Body of pancreas (tissue), 4 donors: ENCODE data around the gene TCTN3. TPM values are rescaled to one million over a fixed set of nuclear protein-coding genes. Genes with fewer than 3 reads are reported as not detected.
"Not testable (repeated sequence)": the region's sequence is repeated elsewhere in the genome, so short reads cannot be mapped to it uniquely, and the experiment has no call there.

Experiments
- ATAC-seq: fragments of 150-250 bp; one replicate; pipeline ENCODE4 v1.9.1; 2016
- DNase-seq, 4 donors: peaks; one replicate each; pipeline ENCODE4 v3.0.0-alpha.2; 2019
- H3K27ac ChIP-seq, 4 donors: fragments of 200-600 bp; sonication (generic); 1 replicate in 3 of 4; 2 replicates in 1 of 4; pipeline versions ENCODE4 v1.5.1 to v1.6.1; 2016 to 2019; ENCODE audit warnings: mild to moderate bottlenecking in 1 of 4, mixed read lengths in 1 of 4, moderate library complexity in 1 of 4
- H3K27me3 ChIP-seq, 2 donors: fragments of 200-600 bp; sonication (generic); one replicate each; pipeline ENCODE4 v1.6.0; 2016; ENCODE audit warnings: mild to moderate bottlenecking in 1 of 2
- H3K36me3 ChIP-seq, 2 donors: fragments of 200-600 bp; sonication (generic); replicated peaks in 1 of 2; 2 replicates each; pipeline ENCODE4 v1.5.1; 2016; ENCODE audit warnings: low read depth in 2 of 2; ENCODE audit not compliant: insufficient read depth in 1 of 2
- H3K4me1 ChIP-seq: fragments of 200-600 bp; sonication (generic); one replicate; pipeline ENCODE4 v1.6.0; 2016
- H3K4me3 ChIP-seq, 2 donors: fragments of 200-600 bp; sonication (generic); 1 replicate in 1 of 2; 2 replicates in 1 of 2; pipeline ENCODE4 v1.5.1; 2016 to 2019
- H3K9me3 ChIP-seq, 3 donors: fragments of 200-600 bp; sonication (generic); 1 replicate in 2 of 3; 2 replicates in 1 of 3; pipeline ENCODE4 v1.5.1; 2016
- POLR2A ChIP-seq, 3 donors: fragments of 450-650 bp; IDR thresholded peaks; one replicate each; pipeline ENCODE4 v1.6.1; 2016; ENCODE audit warnings: antibody characterized with exemption in 3 of 3, mild to moderate bottlenecking in 2 of 3
- WGBS, 2 donors: methylation state at CpG; one replicate each; pipeline ENCODE4 v1.1.5; 2017; 5-methylcytosine and 5-hydroxymethylcytosine counted together
- intact Hi-C: fragments of 100-400 bp; cut with DNase I; formaldehyde crosslinking; loops from one replicate; pipeline ENCODE4 v1.15.1; 2023
- total RNA-seq, 2 donors: library from RNA; depleted of rRNA; stranded (reverse); fragments of >200 nt; gene quantifications; one replicate each; pipeline ENCODE4 v1.1.0, GENCODE V29; 2016
- TF ChIP-seq, protein P1 (sequence below), 7 experiments: fragments of 450-650 bp in 4 of 7; fragments of 200-600 bp in 3 of 7; sonication (generic) in 3 of 7; IDR thresholded peaks; one replicate each; pipeline ENCODE4 v1.5.1; 2016 to 2019; ENCODE audit warnings: antibody characterized with exemption in 7 of 7

Gene TCTN3
- total RNA-seq, 2 donors from 2014 or later, result 12.9 to 17.6 TPM

DNA sequence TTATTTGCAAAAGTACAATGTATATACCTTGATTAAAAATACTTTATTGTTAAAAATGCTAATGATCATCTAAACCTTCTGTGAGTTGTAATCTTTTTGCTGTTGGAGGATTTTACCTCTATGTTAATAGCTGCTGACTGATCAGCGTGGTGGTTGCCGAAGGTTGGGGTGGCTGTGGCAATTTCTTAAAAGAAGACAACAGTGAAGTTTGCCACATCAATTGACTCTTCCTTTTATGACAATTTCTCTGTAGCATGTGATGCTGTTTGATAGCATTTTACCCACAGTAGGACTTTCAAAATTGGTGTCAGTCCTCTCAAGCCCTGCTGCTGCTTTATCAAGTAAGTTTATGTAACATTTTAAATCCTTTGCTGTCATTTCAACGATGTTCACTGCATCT lies 45.3 kb upstream of the TCTN3 start:
- WGBS, 2 donors, result 79 to 85% methylated on average over 3 of the region's 3 CpGs
- no peaks in the 10 kb centered on the region for H3K36me3 ChIP-seq
- H3K4me1 ChIP-seq, result peaks cover 11% of the 10 kb centered on the region
- H3K9me3 ChIP-seq, result no peaks in the 10 kb centered on the region
- no peak for DNase-seq
- no peak overlapping the region for H3K4me3 ChIP-seq
- no peak for TF ChIP-seq POLR2A (IDR thresholded peaks at IDR 0.05)
- TF ChIP-seq, protein P1, sequence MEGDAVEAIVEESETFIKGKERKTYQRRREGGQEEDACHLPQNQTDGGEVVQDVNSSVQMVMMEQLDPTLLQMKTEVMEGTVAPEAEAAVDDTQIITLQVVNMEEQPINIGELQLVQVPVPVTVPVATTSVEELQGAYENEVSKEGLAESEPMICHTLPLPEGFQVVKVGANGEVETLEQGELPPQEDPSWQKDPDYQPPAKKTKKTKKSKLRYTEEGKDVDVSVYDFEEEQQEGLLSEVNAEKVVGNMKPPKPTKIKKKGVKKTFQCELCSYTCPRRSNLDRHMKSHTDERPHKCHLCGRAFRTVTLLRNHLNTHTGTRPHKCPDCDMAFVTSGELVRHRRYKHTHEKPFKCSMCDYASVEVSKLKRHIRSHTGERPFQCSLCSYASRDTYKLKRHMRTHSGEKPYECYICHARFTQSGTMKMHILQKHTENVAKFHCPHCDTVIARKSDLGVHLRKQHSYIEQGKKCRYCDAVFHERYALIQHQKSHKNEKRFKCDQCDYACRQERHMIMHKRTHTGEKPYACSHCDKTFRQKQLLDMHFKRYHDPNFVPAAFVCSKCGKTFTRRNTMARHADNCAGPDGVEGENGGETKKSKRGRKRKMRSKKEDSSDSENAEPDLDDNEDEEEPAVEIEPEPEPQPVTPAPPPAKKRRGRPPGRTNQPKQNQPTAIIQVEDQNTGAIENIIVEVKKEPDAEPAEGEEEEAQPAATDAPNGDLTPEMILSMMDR (IDR thresholded peaks at IDR 0.05), result no peak
- H3K27me3 ChIP-seq, result no peaks in the 10 kb centered on the region
- intact Hi-C loops, result no loop called here
- no peak overlapping the region for H3K27ac ChIP-seq
- ATAC-seq, result no peak

DNA sequence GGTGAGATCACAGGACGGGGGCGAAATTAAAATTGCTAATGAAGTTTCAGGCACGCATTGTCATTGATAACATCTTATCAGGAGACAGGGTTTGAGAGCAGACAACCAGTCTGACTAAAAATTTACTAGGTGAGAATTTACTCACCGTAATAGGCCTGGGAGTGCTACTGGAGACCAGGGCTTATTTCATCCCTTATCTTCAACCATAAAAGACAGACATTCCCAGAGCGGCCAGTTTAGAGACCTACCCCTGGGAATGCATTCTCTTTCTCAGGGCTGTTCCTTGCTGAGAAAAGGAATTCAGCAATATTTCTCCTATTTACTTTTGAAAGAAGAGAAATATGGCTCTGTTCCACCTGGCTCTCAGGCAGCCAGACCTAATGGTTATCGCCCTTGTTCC lies 39.2 kb upstream of the TCTN3 start:
- H3K27ac ChIP-seq, H3K36me3 ChIP-seq, H3K4me1 ChIP-seq, ATAC-seq, H3K27me3 ChIP-seq, DNase-seq, H3K4me3 ChIP-seq, H3K9me3 ChIP-seq, intact Hi-C loops: not testable (repeated sequence)
- WGBS, 2 donors, result 81 to 94% methylated on average over 6 of the region's 6 CpGs

DNA sequence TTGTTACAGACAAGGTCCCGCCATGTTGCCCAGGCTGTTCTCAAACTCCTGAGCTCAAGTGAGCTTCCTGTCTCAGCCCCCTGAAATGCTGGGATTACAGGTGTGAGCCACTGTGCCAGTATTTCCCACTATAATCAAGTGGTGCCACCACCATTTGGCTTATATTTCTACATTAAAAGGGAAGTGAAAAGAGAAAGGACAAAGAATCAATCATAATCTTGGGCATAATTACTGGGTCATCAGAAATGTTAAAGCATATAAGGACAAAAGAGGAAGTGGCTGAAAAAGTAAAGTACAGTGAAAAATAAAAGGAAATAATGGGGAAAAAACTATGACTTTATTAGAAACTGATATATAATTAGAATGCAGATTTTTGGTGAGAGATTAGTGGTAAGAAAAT lies 36.5 kb upstream of the TCTN3 start:
- no peak for ATAC-seq
- Histone ChIP-seq H3K36me3 (no peaks in the 10 kb centered on the region), H3K27ac (peak overlapping the region in 1 of 4 donors; percentile 28), H3K27me3 (no peaks in the 10 kb centered on the region), H3K4me1 (no peaks in the 10 kb centered on the region), H3K9me3 (no peaks in the 10 kb centered on the region), H3K4me3 (no peak overlapping the region)
- intact Hi-C loops, result no loop called here
- no peak for DNase-seq
- 70 to 78% methylated on average over 1 of the region's 1 CpG for WGBS, 2 donors
- TF ChIP-seq, protein P1 (IDR thresholded peaks at IDR 0.05), result no peak
- no peak for TF ChIP-seq POLR2A (IDR thresholded peaks at IDR 0.05)

DNA sequence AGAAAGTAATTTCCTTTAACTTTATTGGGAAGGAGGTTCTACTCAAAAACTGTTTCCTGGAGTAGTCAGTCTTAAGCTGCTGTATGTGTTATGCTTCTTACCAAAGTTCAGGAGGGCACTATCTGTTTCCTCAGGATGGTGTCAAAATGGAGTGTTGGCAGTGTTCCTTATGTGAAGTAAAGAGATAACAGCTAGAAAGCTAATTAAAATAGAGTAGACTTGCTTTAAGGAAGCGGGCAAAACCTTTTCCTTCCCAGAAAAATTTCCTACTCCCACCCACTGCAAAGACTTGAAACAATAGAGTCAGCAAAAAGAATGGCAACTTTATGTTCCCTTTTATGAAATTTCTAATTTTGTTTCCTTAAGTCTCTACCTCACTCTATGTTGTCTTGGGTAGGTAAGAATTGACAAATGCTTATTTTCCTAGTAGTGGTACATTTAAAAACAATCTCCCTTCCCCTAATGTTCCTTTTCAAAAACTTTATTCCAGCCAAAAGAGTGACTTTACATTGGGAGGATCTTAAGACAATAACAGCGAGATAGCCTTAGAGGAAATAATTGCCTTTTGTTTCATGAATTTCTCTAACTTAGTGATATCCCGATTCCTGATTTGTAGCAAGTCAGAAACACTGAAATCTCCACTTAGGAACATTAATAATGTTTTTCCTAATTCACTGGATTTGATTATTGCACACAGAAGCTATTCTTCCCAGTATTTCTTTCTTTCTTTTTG lies 35.8 kb upstream of the TCTN3 start:
- WGBS, 2 donors, result 54 to 70% methylated on average over 3 of the region's 3 CpGs
- Histone ChIP-seq H3K27me3 (no peaks in the 10 kb centered on the region), H3K9me3 (no peaks in the 10 kb centered on the region), H3K4me1 (no peaks in the 10 kb centered on the region), H3K4me3 (no peak overlapping the region), H3K36me3 (no peaks in the 10 kb centered on the region), H3K27ac (peak overlapping the region in 1 of 4 donors; percentile 28)
- intact Hi-C loops, result no loop called here
- no peak for DNase-seq
- TF ChIP-seq, protein P1 (IDR thresholded peaks at IDR 0.05), result no peak
- TF ChIP-seq POLR2A (IDR thresholded peaks at IDR 0.05), result no peak
- no peak for ATAC-seq

DNA sequence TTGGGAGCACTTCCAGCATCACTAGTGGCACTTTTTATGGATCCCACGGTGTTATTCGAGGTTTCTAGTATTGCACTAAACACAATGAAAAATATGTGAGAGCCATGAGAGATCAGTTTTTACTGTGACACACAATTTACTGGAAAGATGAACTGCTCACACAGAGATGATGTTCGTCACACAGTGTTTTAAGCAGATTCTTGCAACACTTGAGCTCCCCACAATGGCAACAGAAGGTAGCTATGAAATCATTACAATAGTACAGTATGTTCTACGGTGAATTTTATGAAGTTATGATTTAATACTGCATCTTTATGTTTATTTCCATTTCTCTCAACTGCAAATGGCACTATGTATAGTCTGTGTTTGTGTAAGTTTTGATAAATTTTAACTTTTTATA lies 34.8 kb upstream of the TCTN3 start:
- ATAC-seq, result no peak
- Histone ChIP-seq H3K27ac (no peak overlapping the region), H3K27me3 (no peaks in the 10 kb centered on the region), H3K9me3 (no peaks in the 10 kb centered on the region), H3K36me3 (no peaks in the 10 kb centered on the region), H3K4me1 (no peaks in the 10 kb centered on the region), H3K4me3 (no peak overlapping the region)
- intact Hi-C loops, result no loop called here
- DNase-seq, result peak in 1 of 4 donors; percentile 17
- 63 to 68% methylated on average over 4 of the region's 4 CpGs for WGBS, 2 donors
- TF ChIP-seq, protein P1 (IDR thresholded peaks at IDR 0.05), result no peak
- TF ChIP-seq POLR2A (IDR thresholded peaks at IDR 0.05), result no peak

DNA sequence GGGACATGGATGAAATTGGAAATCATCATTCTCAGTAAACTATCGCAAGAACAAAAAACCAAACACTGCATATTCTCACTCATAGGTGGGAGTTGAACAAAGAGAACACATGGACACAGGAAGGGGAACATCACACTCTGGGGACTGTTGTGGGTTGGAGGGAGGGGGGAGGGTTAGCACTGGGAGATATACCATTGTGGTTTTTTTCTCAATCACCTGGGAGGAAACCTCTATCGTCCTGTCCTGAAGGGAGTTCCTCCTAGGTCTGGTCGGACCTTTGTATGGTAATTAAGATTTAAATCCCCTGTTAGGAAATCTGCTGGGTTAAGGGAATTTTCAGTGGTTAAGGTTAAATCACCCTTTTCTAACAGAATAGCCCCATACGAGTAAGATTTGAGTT lies 28.8 kb upstream of the TCTN3 start:
- DNase-seq, intact Hi-C loops, H3K27me3 ChIP-seq, H3K4me1 ChIP-seq, ATAC-seq, H3K4me3 ChIP-seq, H3K9me3 ChIP-seq, H3K36me3 ChIP-seq, H3K27ac ChIP-seq: not testable (repeated sequence)
- 74 to 78% methylated on average over 4 of the region's 4 CpGs for WGBS, 2 donors

DNA sequence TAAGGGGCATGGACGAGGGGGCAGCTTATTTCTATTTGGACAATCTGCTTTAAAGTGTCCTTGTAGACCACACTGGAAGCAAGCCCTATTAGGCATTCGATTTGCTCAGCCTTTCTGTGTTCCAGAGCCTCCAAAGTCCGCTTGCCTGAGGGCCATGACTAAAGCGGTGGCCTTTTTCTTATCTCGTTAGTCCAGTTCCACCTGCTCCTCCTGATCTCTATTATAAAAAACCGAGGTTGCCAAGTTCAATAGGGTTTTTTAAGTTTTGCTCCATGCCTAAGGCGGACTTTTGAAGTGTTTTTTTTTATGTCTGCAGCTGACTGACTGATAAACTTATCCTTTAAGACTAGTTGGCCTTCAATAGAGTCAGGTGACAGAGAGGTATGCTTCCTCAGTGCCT lies 27.0 kb upstream of the TCTN3 start:
- intact Hi-C loops, ATAC-seq, H3K4me3 ChIP-seq, H3K4me1 ChIP-seq, H3K9me3 ChIP-seq, H3K27me3 ChIP-seq, H3K27ac ChIP-seq, DNase-seq, H3K36me3 ChIP-seq: not testable (repeated sequence)
- WGBS, 2 donors, result 45 to 73% methylated on average over 7 of the region's 7 CpGs
